IMR-90 (cell line): ENCODE measurements around the gene NELL2. TPM values are rescaled to one million over a fixed set of nuclear protein-coding genes. Genes with fewer than 3 reads are reported as not detected.

Experiments
- ATAC-seq: fragments of 200-7000 bp; cut with Tn5 transposase; 2 replicates; pipeline ENCODE4 v1.9.1; 2020; ENCODE audit warnings: low read depth, mild to moderate bottlenecking, moderate library complexity
- BruUV-seq: library from RNA; stranded (reverse); fragments of 400-500 nt; replicated peaks from 2 replicates; lab custom pipeline; 2021; lab: Mats Ljungman, UMichigan
- CTCF ChIA-PET: fragments of 300-600 bp; formaldehyde crosslinking; extraction: SDS; loops from one replicate; lab custom pipeline; 2021; ENCODE audit warnings: antibody characterized with exemption; lab: Yijun Ruan, JAX
- POLR2A ChIA-PET: fragments of 300-600 bp; sonication (Branson Sonifier 250); formaldehyde crosslinking; loops from one replicate; lab custom pipeline; 2022; ENCODE audit warnings: antibody characterized with exemption; ENCODE audit not compliant: unreplicated experiment; lab: Charles Lee
- DNase-seq: peaks from one replicate; pipeline ENCODE4 v3.0.0; 2013
- H2AFZ ChIP-seq: replicated peaks from 2 replicates; pipeline ENCODE3; 2013; ENCODE audit warnings: low read length, mild to moderate bottlenecking; ENCODE audit not compliant: poor library complexity
- H2AK5ac ChIP-seq: 2 replicates; pipeline ENCODE4 v1.6.1; 2013; ENCODE audit warnings: low read depth, low read length, inconsistent platforms
- H2AK9ac ChIP-seq: replicated peaks from 2 replicates; pipeline ENCODE3; 2013; ENCODE audit warnings: mild to moderate bottlenecking, low read depth, low read length, moderate library complexity; ENCODE audit not compliant: poor library complexity
- H2BK120ac ChIP-seq: 2 replicates; pipeline ENCODE4 v1.6.1; 2013; ENCODE audit warnings: low read depth, low read length, inconsistent platforms
- H2BK15ac ChIP-seq: 3 replicates; pipeline ENCODE4 v1.6.1; 2013; ENCODE audit warnings: low read depth, low read length, inconsistent platforms
- H2BK20ac ChIP-seq: 2 replicates; pipeline ENCODE4 v1.6.1; 2013; ENCODE audit warnings: low read depth, mild to moderate bottlenecking, inconsistent platforms, low read length, moderate library complexity
- H2BK5ac ChIP-seq: 2 replicates; pipeline ENCODE4 v1.6.1; 2013; ENCODE audit warnings: mild to moderate bottlenecking, low read depth, low read length, inconsistent platforms; ENCODE audit not compliant: poor library complexity, severe bottlenecking
- H3K14ac ChIP-seq: replicated peaks from 2 replicates; pipeline ENCODE4 v1.6.1; 2013; ENCODE audit warnings: low read depth, low read length, inconsistent platforms
- H3K18ac ChIP-seq: 2 replicates; pipeline ENCODE4 v1.6.1; 2013; ENCODE audit warnings: low read depth, low read length, control low read depth
- H3K23ac ChIP-seq: 2 replicates; pipeline ENCODE4 v1.6.1; 2013; ENCODE audit warnings: low read depth, low read length, inconsistent platforms
- H3K27ac ChIP-seq: 2 replicates; pipeline ENCODE4 v1.5.1; 2013; ENCODE audit warnings: mild to moderate bottlenecking, control low read depth, low read length; ENCODE audit not compliant: insufficient read depth
- H3K27me3 ChIP-seq: 2 replicates; pipeline ENCODE4 v1.6.1; 2013; ENCODE audit warnings: low read length; ENCODE audit not compliant: control insufficient read depth, insufficient read depth
- H3K36me3 ChIP-seq: 2 replicates; pipeline ENCODE4 v1.6.1; 2013; ENCODE audit warnings: low read length, mixed read lengths; ENCODE audit not compliant: control insufficient read depth, insufficient read depth
- H3K4ac ChIP-seq: 2 replicates; pipeline ENCODE4 v1.6.1; 2013; ENCODE audit warnings: low read depth, low read length, inconsistent platforms
- H3K4me1 ChIP-seq: 2 replicates; pipeline ENCODE4 v1.6.1; 2013; ENCODE audit warnings: low read length, mixed read lengths; ENCODE audit not compliant: control insufficient read depth, insufficient read depth
- H3K4me2 ChIP-seq: 2 replicates; pipeline ENCODE4 v1.6.1; 2013; ENCODE audit warnings: low read depth, mild to moderate bottlenecking, control low read depth, low read length, moderate library complexity
- H3K4me3 ChIP-seq: 2 replicates; pipeline ENCODE4 v1.5.1; 2013; ENCODE audit warnings: low read depth, mild to moderate bottlenecking, control low read depth, low read length, moderate library complexity; ENCODE audit not compliant: insufficient read depth
- H3K56ac ChIP-seq: 2 replicates; pipeline ENCODE4 v1.6.1; 2013; ENCODE audit warnings: low read length, inconsistent platforms; ENCODE audit not compliant: insufficient read depth; ENCODE audit errors: extremely low read depth
- H3K79me1 ChIP-seq, 2 experiments: 2 replicates each; pipeline ENCODE4 v1.6.1; 2013; ENCODE audit warnings: low read length in 2 of 2, inconsistent platforms in 1 of 2, low read depth in 1 of 2
- H3K9ac ChIP-seq: 2 replicates; pipeline ENCODE4 v1.6.1; 2013; ENCODE audit warnings: low read depth, low read length, control low read depth
- H3K9me1 ChIP-seq: 2 replicates; pipeline ENCODE4 v1.6.1; 2013; ENCODE audit warnings: low read length, inconsistent platforms; ENCODE audit not compliant: insufficient read depth
- H3K9me3 ChIP-seq: 2 replicates; pipeline ENCODE4 v1.6.1; 2013; ENCODE audit warnings: low read length; ENCODE audit not compliant: control insufficient read depth, insufficient read depth
- H4K20me1 ChIP-seq: 2 replicates; pipeline ENCODE4 v1.6.1; 2013; ENCODE audit warnings: low read length, inconsistent platforms; ENCODE audit not compliant: insufficient read depth
- H4K5ac ChIP-seq: 2 replicates; pipeline ENCODE4 v1.6.1; 2013; ENCODE audit warnings: mild to moderate bottlenecking, low read depth, low read length, control low read depth
- H4K8ac ChIP-seq, 2 experiments: 2 replicates each; pipeline ENCODE4 v1.6.1; 2013; ENCODE audit warnings: low read depth in 2 of 2, low read length in 2 of 2, control low read depth in 1 of 2, inconsistent platforms in 1 of 2
- H4K91ac ChIP-seq: 2 replicates; pipeline ENCODE4 v1.6.1; 2013; ENCODE audit warnings: low read depth, low read length, inconsistent platforms; ENCODE audit not compliant: insufficient read depth
- CHD1 ChIP-seq: IDR thresholded peaks from 2 replicates; pipeline ENCODE4 v1.6.1; 2012; ENCODE audit warnings: low read depth, low read length, improper control_type of control experiment
- MAZ ChIP-seq: IDR thresholded peaks from 2 replicates; pipeline ENCODE4 v1.6.1; 2012; ENCODE audit warnings: low read depth, mild to moderate bottlenecking, low read length, improper control_type of control experiment, moderate library complexity, borderline replicate concordance
- NFE2L2 ChIP-seq: fragments of 150-350 bp; IDR thresholded peaks from 2 replicates; pipeline ENCODE4 v1.6.1; 2016; ENCODE audit warnings: low read depth, mild to moderate bottlenecking, low read length
- RFX5 ChIP-seq: IDR thresholded peaks from 2 replicates; pipeline ENCODE4 v1.8.0; 2012; ENCODE audit warnings: low read depth, mild to moderate bottlenecking, low read length, moderate library complexity
- WGBS, 2 experiments: methylation state at CpG; one replicate each; pipeline versions ENCODE4 v1.1.5 to v1.1.7; 2013; ENCODE audit warnings: missing lambda C conversion rate in 2 of 2; ENCODE audit not compliant: insufficient read length in 1 of 2; ENCODE audit errors: extremely low coverage in 2 of 2; 5-methylcytosine and 5-hydroxymethylcytosine counted together
- dilution Hi-C: fragments of 300-500 bp; cut with HindIII; formaldehyde crosslinking; loops from one replicate; pipeline ENCODE4 v1.14.3; 2018; ENCODE audit warnings: low sequenced_read_pairs; ENCODE audit not compliant: unreplicated experiment
- in situ Hi-C: fragments of 300-500 bp; cut with MboI; formaldehyde crosslinking; loops from 3 replicates; pipeline ENCODE4 v1.14.3; 2019; ENCODE audit warnings: low sequenced_read_pairs, inconsistent platforms, mixed read lengths
- intact Hi-C: fragments of 100-400 bp; cut with micrococcal nuclease; formaldehyde crosslinking; loops from 2 replicates; pipeline ENCODE4 v1.10.0; 2022
- polyA plus RNA-seq, 3 experiments: library from polyadenylated mRNA; depleted of rRNA; stranded (reverse); fragments of >200 nt; gene quantifications; 2 replicates each; pipeline ENCODE4 v1.2.3, GENCODE V29; 2012; ENCODE audit warnings: low replicate concordance in 1 of 3
- total RNA-seq: library from RNA; depleted of rRNA; stranded (reverse); fragments of >200 nt; gene quantifications from 2 replicates; pipeline ENCODE4 v1.2.3, GENCODE V29; 2012
- TF ChIP-seq, protein P1 (sequence below): conservative IDR thresholded peaks from 2 replicates; pipeline ENCODE4 v1.5.1; 2012; ENCODE audit warnings: mild to moderate bottlenecking, low read depth, low read length, improper control_type of control experiment

Gene NELL2
- total and polyA plus RNA-seq, 2 of the 4 experiments (the other 2 are of a cell fraction): 0.18 to 0.26 TPM

DNA sequence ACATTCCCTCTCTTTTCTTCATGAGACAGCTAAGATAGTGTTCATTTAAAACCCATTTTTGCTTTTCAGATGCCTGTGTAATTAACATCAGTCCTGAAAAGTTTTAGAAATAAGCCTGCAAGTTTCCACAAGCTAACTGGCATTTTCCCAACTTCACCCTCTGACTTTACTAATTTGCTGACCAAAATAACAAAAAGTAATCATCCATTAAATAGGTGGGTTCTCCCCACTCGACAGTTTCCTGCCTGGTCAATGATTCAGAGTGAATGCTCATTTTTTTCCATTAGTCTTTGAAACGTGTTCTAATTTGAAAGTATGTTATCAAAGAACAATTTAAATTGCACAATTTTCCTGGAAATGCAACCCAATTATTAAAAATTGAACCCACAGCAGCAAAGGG lies 23.6 kb downstream of the NELL2 start:
- Histone ChIP-seq H2AK9ac (no peak overlapping the region), H3K36me3 (no peaks in the 10 kb centered on the region), H2AK5ac (no peak overlapping the region), H3K23ac (no peak overlapping the region), H2BK120ac (no peak overlapping the region), H3K18ac (no peak overlapping the region), H3K4me3 (no peak overlapping the region), H3K56ac (no peak overlapping the region), H4K8ac (no peak overlapping the region), H2AFZ (no peak overlapping the region), H2BK15ac (no peak overlapping the region), H3K9ac (no peak overlapping the region), H2BK5ac (no peak overlapping the region), H3K9me3 (no peaks in the 10 kb centered on the region), H3K4ac (no peak overlapping the region), H3K4me2 (no peak overlapping the region), H3K4me1 (no peaks in the 10 kb centered on the region), H4K91ac (no peak overlapping the region), H3K79me1 (no peaks in the 10 kb centered on the region), H4K20me1 (no peaks in the 10 kb centered on the region), H2BK20ac (no peak overlapping the region), H3K27ac (no peak overlapping the region), H3K27me3 (no peaks in the 10 kb centered on the region), H3K9me1 (no peaks in the 10 kb centered on the region), H3K14ac (no peak overlapping the region), H4K5ac (no peak overlapping the region)
- in situ Hi-C loops: no loop called here
- ChIA-PET CTCF (no interaction called here), POLR2A (no interaction called here)
- WGBS, 2 experiments: no CpG with 5 or more reads among the region's 2 CpGs
- no peak for TF ChIP-seq MAZ
- no peak for TF ChIP-seq RFX5
- no peak for TF ChIP-seq CHD1
- TF ChIP-seq, protein P1, sequence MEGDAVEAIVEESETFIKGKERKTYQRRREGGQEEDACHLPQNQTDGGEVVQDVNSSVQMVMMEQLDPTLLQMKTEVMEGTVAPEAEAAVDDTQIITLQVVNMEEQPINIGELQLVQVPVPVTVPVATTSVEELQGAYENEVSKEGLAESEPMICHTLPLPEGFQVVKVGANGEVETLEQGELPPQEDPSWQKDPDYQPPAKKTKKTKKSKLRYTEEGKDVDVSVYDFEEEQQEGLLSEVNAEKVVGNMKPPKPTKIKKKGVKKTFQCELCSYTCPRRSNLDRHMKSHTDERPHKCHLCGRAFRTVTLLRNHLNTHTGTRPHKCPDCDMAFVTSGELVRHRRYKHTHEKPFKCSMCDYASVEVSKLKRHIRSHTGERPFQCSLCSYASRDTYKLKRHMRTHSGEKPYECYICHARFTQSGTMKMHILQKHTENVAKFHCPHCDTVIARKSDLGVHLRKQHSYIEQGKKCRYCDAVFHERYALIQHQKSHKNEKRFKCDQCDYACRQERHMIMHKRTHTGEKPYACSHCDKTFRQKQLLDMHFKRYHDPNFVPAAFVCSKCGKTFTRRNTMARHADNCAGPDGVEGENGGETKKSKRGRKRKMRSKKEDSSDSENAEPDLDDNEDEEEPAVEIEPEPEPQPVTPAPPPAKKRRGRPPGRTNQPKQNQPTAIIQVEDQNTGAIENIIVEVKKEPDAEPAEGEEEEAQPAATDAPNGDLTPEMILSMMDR: no peak
- TF ChIP-seq NFE2L2: no peak
- intact Hi-C loops: no loop called here
- dilution Hi-C loops: no loop called here
- no peak for ATAC-seq
- BruUV-seq: no TSS peak
- no peak for DNase-seq
